Measurements from ENCODE around the gene AGBL5. TPM values are rescaled to one million over a fixed set of nuclear protein-coding genes. Genes with fewer than 3 reads are reported as not detected.
A peak's percentile ranks its signal among the peaks of the same experiment; 100 is the strongest.

AGBL5 gene
- total and polyA plus RNA-seq, 2 of the 13 experiments (the other 11 are each of a cell fraction or from before 2014, with no cell fraction given), result 55.9 to 73.3 TPM

- TF ChIP-seq ZNF790 (CRISPR knock-in tag; IDR thresholded peaks at IDR 0.05; ENCODE audit: borderline replicate concordance) (0 out of 2 replicates have a peak, but pooled peaks have one; percentile 27), U2AF2 (IDR thresholded peaks at IDR 0.05; ENCODE audit: low read depth, low read length) (0 out of 2 replicates have a peak, but pooled peaks have one; percentile 60), FOXP1 (IDR thresholded peaks at IDR 0.05) (no peak), FOXP1 (CRISPR knock-in tag; IDR thresholded peaks at IDR 0.05) (peak; percentile 89), DMAP1 (CRISPR knock-in tag; IDR thresholded peaks at IDR 0.05) (peak; percentile 52), ZNF552 (CRISPR knock-in tag; IDR thresholded peaks at IDR 0.05; ENCODE audit: borderline replicate concordance) (0 out of 2 replicates have a peak, but pooled peaks have one; percentile 6), ZNF709 (CRISPR knock-in tag; IDR thresholded peaks at IDR 0.05) (no peak), ZNF562 (CRISPR knock-in tag; IDR thresholded peaks at IDR 0.05; ENCODE audit: borderline replicate concordance) (no peak), ZNF691 (CRISPR knock-in tag; IDR thresholded peaks at IDR 0.05; ENCODE audit: borderline replicate concordance, low read depth) (0 out of 2 replicates have a peak, but pooled peaks have one; percentile 34), RBM22 (optimal IDR thresholded peaks at IDR 0.05; ENCODE audit: low read length) (no peak), HMG20B (CRISPR knock-in tag; conservative IDR thresholded peaks at IDR 0.05) (peak; percentile 85), FOXC1 (CRISPR knock-in tag; IDR thresholded peaks at IDR 0.05; ENCODE audit: borderline replicate concordance) (0 out of 2 replicates have a peak, but pooled peaks have one; percentile 65), PRDM10 (CRISPR knock-in tag; IDR thresholded peaks at IDR 0.05; ENCODE audit: low read depth) (peak; percentile 65; the same call in 1 of the 2 replicates), SALL2 (CRISPR knock-in tag; IDR thresholded peaks at IDR 0.05) (peak; percentile 40; the same call in 1 of the 2 replicates), MIXL1 (CRISPR knock-in tag; IDR thresholded peaks at IDR 0.05) (peak; percentile 96), XRCC5 (optimal IDR thresholded peaks at IDR 0.05; ENCODE audit: low read length) (peak; percentile 55), MEF2D (CRISPR knock-in tag; IDR thresholded peaks at IDR 0.05) (peak; percentile 44), NFE2L2 (IDR thresholded peaks at IDR 0.05; ENCODE audit: low read length) (no peak), PHF21A (CRISPR knock-in tag; IDR thresholded peaks at IDR 0.05) (peak; percentile 82), HNRNPUL1 (IDR thresholded peaks at IDR 0.05; ENCODE audit: low read depth, low read length) (peak; percentile 98), SALL1 (CRISPR knock-in tag; IDR thresholded peaks at IDR 0.05) (peak; percentile 93)
- TF ChIP-seq, protein P1, sequence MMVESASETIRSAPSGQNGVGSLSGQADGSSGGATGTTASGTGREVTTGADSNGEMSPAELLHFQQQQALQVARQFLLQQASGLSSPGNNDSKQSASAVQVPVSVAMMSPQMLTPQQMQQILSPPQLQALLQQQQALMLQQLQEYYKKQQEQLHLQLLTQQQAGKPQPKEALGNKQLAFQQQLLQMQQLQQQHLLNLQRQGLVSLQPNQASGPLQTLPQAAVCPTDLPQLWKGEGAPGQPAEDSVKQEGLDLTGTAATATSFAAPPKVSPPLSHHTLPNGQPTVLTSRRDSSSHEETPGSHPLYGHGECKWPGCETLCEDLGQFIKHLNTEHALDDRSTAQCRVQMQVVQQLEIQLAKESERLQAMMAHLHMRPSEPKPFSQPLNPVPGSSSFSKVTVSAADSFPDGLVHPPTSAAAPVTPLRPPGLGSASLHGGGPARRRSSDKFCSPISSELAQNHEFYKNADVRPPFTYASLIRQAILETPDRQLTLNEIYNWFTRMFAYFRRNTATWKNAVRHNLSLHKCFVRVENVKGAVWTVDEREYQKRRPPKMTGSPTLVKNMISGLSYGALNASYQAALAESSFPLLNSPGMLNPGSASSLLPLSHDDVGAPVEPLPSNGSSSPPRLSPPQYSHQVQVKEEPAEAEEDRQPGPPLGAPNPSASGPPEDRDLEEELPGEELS (CRISPR knock-in tag; IDR thresholded peaks at IDR 0.05), result peak; percentile 89
- TF ChIP-seq, protein P2, sequence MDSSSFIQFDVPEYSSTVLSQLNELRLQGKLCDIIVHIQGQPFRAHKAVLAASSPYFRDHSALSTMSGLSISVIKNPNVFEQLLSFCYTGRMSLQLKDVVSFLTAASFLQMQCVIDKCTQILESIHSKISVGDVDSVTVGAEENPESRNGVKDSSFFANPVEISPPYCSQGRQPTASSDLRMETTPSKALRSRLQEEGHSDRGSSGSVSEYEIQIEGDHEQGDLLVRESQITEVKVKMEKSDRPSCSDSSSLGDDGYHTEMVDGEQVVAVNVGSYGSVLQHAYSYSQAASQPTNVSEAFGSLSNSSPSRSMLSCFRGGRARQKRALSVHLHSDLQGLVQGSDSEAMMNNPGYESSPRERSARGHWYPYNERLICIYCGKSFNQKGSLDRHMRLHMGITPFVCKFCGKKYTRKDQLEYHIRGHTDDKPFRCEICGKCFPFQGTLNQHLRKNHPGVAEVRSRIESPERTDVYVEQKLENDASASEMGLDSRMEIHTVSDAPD (CRISPR knock-in tag; IDR thresholded peaks at IDR 0.05), result peak; percentile 78; the same call in 1 of the 2 replicates
Observed at GRCh38 chr2:27093430-27094352, 42.2 kb downstream of the AGBL5 start (continued).

Data from HepG2 (cell line).